Choroid plexus epithelial cell (primary cell): ENCODE data around the gene GAPDHS.
A peak's percentile ranks its signal among the peaks of the same experiment; 100 is the strongest.

ENCODE experiments used
- DNase-seq: peaks from one replicate; pipeline ENCODE4 v3.0.0-alpha.2; 2010; ENCODE audit warnings: low read depth
- H3K4me3 ChIP-seq: 2 replicates; pipeline ENCODE4 v1.5.1; 2011; ENCODE audit warnings: low read depth, mild to moderate bottlenecking, control low read depth, low read length, moderate library complexity
- CTCF ChIP-seq: conservative IDR thresholded peaks from 2 replicates; pipeline ENCODE4 v1.5.1; 2011; ENCODE audit warnings: low read depth, mild to moderate bottlenecking, control low read depth, inconsistent platforms, low read length, moderate library complexity

The GAPDHS gene

GRCh38 chr19:35544110-35544802 is 11.0 kb downstream of the GAPDHS start:
- TF ChIP-seq CTCF = no peak
- DNase-seq = no peak
- peak overlapping the region; percentile 92 for H3K4me3 ChIP-seq

GRCh38 chr19:35545001-35545854 is 12.0 kb downstream of the GAPDHS start, which contains the start of gene TMEM147:
Gene TMEM147, plus strand, starts transcription at chr19:35545626. Its CDS starts 114 bp downstream, at chr19:35545740.
- H3K4me3 ChIP-seq = peak within 1 kb of the TSS; percentile 92
- peak; percentile 86 for DNase-seq
- TF ChIP-seq CTCF = no peak

GRCh38 chr19:35545855-35546381 is 12.7 kb downstream of the GAPDHS start:
- no peak for TF ChIP-seq CTCF
- DNase-seq = peak; percentile 18
- peak overlapping the region; percentile 92 for H3K4me3 ChIP-seq

GRCh38 chr19:35546532-35546931 is 13.3 kb downstream of the GAPDHS start:
- H3K4me3 ChIP-seq = peak overlapping the region; percentile 92
- TF ChIP-seq CTCF = no peak
- no peak for DNase-seq

- DNase-seq = peak; percentile 75
- TF ChIP-seq CTCF = peak; percentile 83
- no peak overlapping the region for H3K4me3 ChIP-seq
Measured at GRCh38 chr19:35549174-35549788, 16.0 kb downstream of the GAPDHS start.

- no peak for TF ChIP-seq CTCF
- no peak for DNase-seq
- H3K4me3 ChIP-seq = no peak overlapping the region
Measured at GRCh38 chr19:35549879-35550523, 16.7 kb downstream of the GAPDHS start.
